ENCODE measurements around the gene SLC19A1.

The SLC19A1 gene

GRCh38 chr21:45546636-45547544 lies 4.7 kb upstream of the SLC19A1 start:
- DNase-seq (ENCODE audit: insufficient read length) (no peak), FAIRE-seq (no peak)
- no peak for TF ChIP-seq TAF1 (IDR thresholded peaks at IDR 0.05; ENCODE audit: borderline replicate concordance, low read depth, low read length)
- no peak for TF ChIP-seq POLR2A (IDR thresholded peaks at IDR 0.05; ENCODE audit: low read depth, low read length)
- no peak for TF ChIP-seq POLR2AphosphoS5 (IDR thresholded peaks at IDR 0.05; ENCODE audit: low read depth, low read length)

GRCh38 chr21:45545691-45546531 lies 3.7 kb upstream of the SLC19A1 start:
- no peak for DNase-seq (ENCODE audit: insufficient read length)
- TF ChIP-seq POLR2AphosphoS5 (IDR thresholded peaks at IDR 0.05; ENCODE audit: low read depth, low read length) (no peak), TAF1 (IDR thresholded peaks at IDR 0.05; ENCODE audit: borderline replicate concordance, low read depth, low read length) (no peak), POLR2A (IDR thresholded peaks at IDR 0.05; ENCODE audit: low read depth, low read length) (no peak)
- no peak for FAIRE-seq

GRCh38 chr21:45545236-45545570 lies 3.0 kb upstream of the SLC19A1 start:
- TF ChIP-seq POLR2AphosphoS5 (IDR thresholded peaks at IDR 0.05; ENCODE audit: low read depth, low read length) (no peak), POLR2A (IDR thresholded peaks at IDR 0.05; ENCODE audit: low read depth, low read length) (no peak), TAF1 (IDR thresholded peaks at IDR 0.05; ENCODE audit: borderline replicate concordance, low read depth, low read length) (no peak)
- FAIRE-seq, result no peak
- no peak for DNase-seq (ENCODE audit: insufficient read length)

- DNase-seq (ENCODE audit: insufficient read length) (no peak), FAIRE-seq (no peak)
- TF ChIP-seq POLR2AphosphoS5 (IDR thresholded peaks at IDR 0.05; ENCODE audit: low read depth, low read length) (no peak), POLR2A (IDR thresholded peaks at IDR 0.05; ENCODE audit: low read depth, low read length) (no peak), TAF1 (IDR thresholded peaks at IDR 0.05; ENCODE audit: borderline replicate concordance, low read depth, low read length) (no peak)
Measured at GRCh38 chr21:45544449-45545235, 2.4 kb upstream of the SLC19A1 start.

DNA sequence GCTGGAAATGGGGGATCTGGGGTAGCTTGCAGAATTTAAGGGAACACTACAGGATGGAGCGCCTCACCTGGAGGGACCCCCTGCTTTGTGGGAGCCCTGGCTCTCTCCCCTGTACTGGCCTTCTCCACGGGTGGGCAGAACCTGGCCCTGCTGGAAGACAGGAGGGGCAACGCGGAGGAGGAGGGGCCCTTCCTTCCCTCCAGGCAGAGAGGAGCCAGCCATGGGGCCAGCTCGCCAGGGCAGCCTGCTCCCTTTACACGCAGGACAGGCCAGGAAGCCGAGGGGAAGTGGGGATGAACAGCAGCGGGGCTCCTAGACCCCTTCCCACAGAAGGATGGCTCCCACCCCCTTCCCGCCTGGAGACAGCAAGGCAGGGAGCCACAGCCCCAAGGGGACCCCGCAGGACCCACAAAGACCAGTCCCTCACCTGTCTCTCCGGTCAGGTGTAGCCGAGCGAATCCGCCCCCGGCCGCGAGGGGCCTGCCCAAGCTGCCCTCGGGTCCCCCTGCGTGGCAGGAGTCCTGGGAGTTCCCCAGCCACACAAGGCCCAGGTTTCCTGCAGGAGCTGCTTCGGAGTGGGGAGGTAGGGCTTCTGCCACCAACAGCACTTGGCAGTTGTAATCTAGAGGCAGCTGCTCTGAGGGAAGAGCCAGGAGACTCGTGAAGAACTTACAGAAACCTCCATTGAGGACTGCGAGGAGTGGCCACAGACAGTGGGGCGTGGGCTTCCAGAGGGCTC lies 1.6 kb upstream of the SLC19A1 start:
- FAIRE-seq (peak; percentile 38), DNase-seq (ENCODE audit: insufficient read length) (peak; percentile 37)
- TF ChIP-seq TAF1 (IDR thresholded peaks at IDR 0.05; ENCODE audit: borderline replicate concordance, low read depth, low read length), result no peak
- no peak for TF ChIP-seq POLR2A (IDR thresholded peaks at IDR 0.05; ENCODE audit: low read depth, low read length)
- no peak for TF ChIP-seq POLR2AphosphoS5 (IDR thresholded peaks at IDR 0.05; ENCODE audit: low read depth, low read length)

GRCh38 chr21:45543371-45543709 lies 1.1 kb upstream of the SLC19A1 start:
- no peak for FAIRE-seq
- peak; percentile 26 for DNase-seq (ENCODE audit: insufficient read length)
- no peak for TF ChIP-seq POLR2A (IDR thresholded peaks at IDR 0.05; ENCODE audit: low read depth, low read length)
- no peak for TF ChIP-seq POLR2AphosphoS5 (IDR thresholded peaks at IDR 0.05; ENCODE audit: low read depth, low read length)

GRCh38 chr21:45542667-45543370 lies 579 bp upstream of the SLC19A1 start:
- TF ChIP-seq TAF1 (IDR thresholded peaks at IDR 0.05; ENCODE audit: borderline replicate concordance, low read depth, low read length) (no peak), POLR2AphosphoS5 (IDR thresholded peaks at IDR 0.05; ENCODE audit: low read depth, low read length) (no peak), POLR2A (IDR thresholded peaks at IDR 0.05; ENCODE audit: low read depth, low read length) (no peak)
- DNase-seq (ENCODE audit: insufficient read length) (peak; percentile 36), FAIRE-seq (no peak)

DNA sequence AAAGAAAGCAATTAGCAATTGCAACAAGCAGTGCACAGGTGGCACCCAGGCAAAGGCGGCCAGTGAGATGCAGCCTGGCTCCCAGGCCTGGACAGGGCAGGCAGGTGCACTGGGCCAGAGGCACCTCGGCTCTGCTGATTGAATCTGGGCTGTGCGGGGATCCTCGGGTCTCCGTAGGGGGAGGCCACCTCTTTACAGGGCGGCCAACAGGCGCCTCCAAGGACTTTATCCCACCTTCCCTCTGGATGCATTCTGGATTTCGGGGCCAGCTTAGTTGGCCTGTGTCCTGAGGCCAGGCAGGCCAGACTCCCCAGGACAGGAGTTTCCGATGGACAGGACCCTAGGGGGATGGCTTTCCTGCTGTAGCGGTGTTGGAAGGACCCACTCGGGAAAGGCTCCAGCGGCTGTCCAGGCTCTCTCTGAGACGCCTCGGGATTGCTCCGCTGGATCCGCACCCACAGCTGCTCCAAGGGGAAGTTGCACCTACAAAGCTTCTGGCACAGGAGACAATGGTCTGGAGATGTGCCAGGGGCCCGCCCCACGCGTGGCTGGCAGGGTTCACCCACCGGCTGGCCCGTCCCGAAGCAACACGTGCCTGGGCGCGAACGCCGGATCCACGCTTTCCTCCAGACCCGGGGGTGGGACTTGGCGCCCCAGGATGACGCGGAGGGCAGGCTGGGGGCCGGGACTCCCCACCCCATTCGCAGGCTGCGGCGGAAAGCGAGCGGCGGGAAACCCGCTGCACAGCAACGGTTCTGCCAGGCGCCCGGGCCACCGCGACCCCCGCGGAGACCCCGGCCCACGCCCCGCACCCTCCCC lies 810 bp downstream of the SLC19A1 start:
- DNase-seq (ENCODE audit: insufficient read length), result peak; percentile 99
- TF ChIP-seq POLR2A (IDR thresholded peaks at IDR 0.05; ENCODE audit: low read depth, low read length), result peak; percentile 43; the same call in 1 of the 2 replicates
- TF ChIP-seq TAF1 (IDR thresholded peaks at IDR 0.05; ENCODE audit: borderline replicate concordance, low read depth, low read length), result no peak
- no peak; the same call in 1 of the 2 replicates for TF ChIP-seq POLR2AphosphoS5 (IDR thresholded peaks at IDR 0.05; ENCODE audit: low read depth, low read length)
- no peak for FAIRE-seq

DNA sequence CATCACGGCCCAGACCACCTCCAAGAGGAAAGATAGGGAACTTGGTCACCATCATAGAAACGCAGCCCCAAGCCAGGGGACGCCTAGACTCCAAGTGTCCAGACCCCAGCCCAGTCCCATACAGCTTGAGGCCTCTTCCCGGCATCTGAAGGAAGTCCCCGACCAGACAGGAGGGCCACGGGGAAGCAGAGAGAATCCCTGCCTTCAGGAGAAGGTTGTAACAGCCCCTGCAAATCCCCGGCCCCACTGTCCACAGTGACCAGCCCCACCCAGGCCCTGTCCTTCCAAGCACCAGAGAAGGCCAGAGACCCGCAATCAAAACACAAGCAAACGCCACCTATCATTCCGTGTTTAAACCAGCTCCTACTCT lies 1.7 kb downstream of the SLC19A1 start:
- no peak for TF ChIP-seq POLR2A (IDR thresholded peaks at IDR 0.05; ENCODE audit: low read depth, low read length)
- TF ChIP-seq POLR2AphosphoS5 (IDR thresholded peaks at IDR 0.05; ENCODE audit: low read depth, low read length), result no peak
- no peak for TF ChIP-seq TAF1 (IDR thresholded peaks at IDR 0.05; ENCODE audit: borderline replicate concordance, low read depth, low read length)
- DNase-seq (ENCODE audit: insufficient read length) (no peak), FAIRE-seq (no peak)
